GM10248 (cell line): Measurements from ENCODE around the gene NOS1.

Source experiments
- CTCF ChIA-PET: fragments of 300-600 bp; sonication (Branson Sonifier 250); formaldehyde crosslinking; extraction: SDS; loops from one replicate; lab custom pipeline; 2021; ENCODE audit warnings: antibody characterized with exemption; lab: Yijun Ruan, JAX
- POLR2A ChIA-PET: fragments of 350-650 bp; sonication (Branson Sonifier 250); formaldehyde crosslinking; extraction: SDS; loops from one replicate; lab custom pipeline; 2020; ENCODE audit warnings: antibody characterized with exemption; lab: Yijun Ruan, JAX
- DNase-seq: peaks from one replicate; pipeline ENCODE4 v3.0.0; 2012; ENCODE audit errors: extremely low spot score
- CTCF ChIP-seq: IDR thresholded peaks from 2 replicates; pipeline ENCODE4 v1.5.1; 2012; ENCODE audit warnings: mild to moderate bottlenecking, low read depth; ENCODE audit errors: extremely low read depth, missing control alignments, control extremely low read depth

Gene NOS1

DNA sequence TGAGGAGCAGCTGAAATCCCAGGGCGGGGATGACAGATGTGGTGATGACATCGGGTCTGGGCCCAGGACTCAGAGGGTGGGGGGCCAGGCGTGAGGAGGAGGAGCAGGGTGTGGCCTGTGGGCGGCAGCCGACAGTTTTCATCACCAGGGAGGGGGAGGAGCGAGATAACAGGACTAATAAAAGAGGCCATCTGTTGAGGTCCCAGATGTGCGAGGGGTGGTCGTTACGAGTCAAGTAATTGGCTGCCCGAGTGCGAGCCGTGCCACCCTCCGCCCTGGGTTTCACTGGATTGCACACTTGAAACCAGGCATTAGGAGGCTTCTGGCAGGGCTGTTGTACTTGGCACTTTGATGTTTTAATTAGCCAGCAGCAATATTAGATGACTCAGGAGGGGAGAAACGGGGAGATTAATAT, 67.2 kb downstream of the NOS1 start:
- CTCF ChIA-PET = no interaction called here
- POLR2A ChIA-PET = interaction anchor here (1.0 kb wide), 1 partner anchor 13 kb away, joined by 3 read pairs; no protein-coding TSS in a partner anchor

DNA sequence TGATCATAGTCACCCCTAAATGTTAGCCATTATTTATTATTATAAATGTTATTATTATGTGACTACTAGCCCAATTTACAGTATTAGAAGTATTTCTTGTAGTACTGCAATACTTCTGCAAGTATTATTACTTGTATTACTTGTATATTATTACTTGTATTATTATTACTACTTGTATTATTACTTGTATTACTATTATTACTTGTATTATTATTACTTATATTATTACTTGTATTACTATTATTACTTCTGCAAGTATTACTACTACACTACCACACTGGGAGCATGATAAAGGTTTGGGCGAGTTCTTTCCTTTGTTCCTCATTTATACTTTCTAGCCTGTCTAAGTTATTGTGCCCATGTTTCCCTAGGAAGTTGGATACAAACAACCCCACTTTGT, 67.9 kb downstream of the NOS1 start:
- ChIA-PET POLR2A (no interaction called here), CTCF (no interaction called here)
- DNase-seq = no peak
- no peak for TF ChIP-seq CTCF

More for the DNA sequence above, 67.2 kb downstream of the NOS1 start:
- no peak for TF ChIP-seq CTCF
- no peak for DNase-seq

GRCh38 chr12:117292688-117293087, 68.7 kb downstream of the NOS1 start:
- DNase-seq = no peak
- no peak for TF ChIP-seq CTCF
- CTCF ChIA-PET = no interaction called here
- POLR2A ChIA-PET = no interaction called here

DNA sequence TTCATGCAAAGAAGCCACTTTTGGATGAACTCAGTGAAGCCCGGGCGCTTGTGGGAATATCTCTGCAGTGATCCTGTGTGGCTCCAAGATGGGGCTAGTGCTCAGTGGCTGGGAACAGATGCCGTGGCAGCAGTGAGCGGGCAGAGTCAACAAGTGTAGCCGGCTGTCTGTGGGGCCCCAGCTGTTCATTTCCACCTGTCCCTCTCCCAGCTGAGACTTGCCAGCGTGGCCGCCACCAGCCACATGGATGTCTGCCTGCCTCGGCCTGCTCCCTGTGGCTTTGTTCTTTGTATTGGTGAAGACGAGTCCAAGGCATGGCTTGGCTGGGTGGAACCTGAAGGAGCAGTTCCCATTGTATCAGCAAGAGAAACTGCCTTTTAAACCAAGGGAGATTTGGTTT, 77.3 kb downstream of the NOS1 start:
- DNase-seq = no peak
- CTCF ChIA-PET = no interaction called here
- POLR2A ChIA-PET = no interaction called here
- no peak for TF ChIP-seq CTCF

DNA sequence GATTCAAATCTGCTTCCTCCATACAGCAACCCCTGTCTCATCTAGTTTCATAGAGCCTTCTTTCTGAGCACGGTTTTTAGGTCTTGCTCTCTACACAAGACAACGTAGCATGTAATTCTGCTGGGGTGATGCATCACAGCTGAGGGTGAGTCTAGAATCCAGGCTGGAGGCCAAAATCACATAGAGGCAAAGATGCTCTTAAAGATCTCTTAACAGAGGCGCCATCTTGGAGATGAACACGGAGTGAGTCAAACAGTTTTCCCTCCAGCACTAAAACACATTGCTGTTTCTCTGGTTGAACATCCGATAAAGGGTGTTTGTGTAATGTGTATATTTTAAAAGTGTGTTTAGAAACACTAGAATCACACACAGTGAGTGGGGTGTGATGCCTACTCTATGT, 78.9 kb downstream of the NOS1 start:
- ChIA-PET POLR2A (no interaction called here), CTCF (no interaction called here)
- no peak for TF ChIP-seq CTCF
- DNase-seq = no peak

GRCh38 chr12:117280019-117280680, 81.3 kb downstream of the NOS1 start:
- CTCF ChIA-PET = interaction anchor here (1.3 kb wide), 1 partner anchor 18 kb away, joined by 4 read pairs; no protein-coding TSS in a partner anchor
- no peak for TF ChIP-seq CTCF
- DNase-seq = no peak
- POLR2A ChIA-PET = interaction anchor here (1.2 kb wide), 1 partner anchor 15 kb away, joined by 3 read pairs; no protein-coding TSS in a partner anchor
